Thyroid gland (tissue), 4 donors: ENCODE measurements around the gene SLC48A1. TPM values are rescaled to one million over a fixed set of nuclear protein-coding genes. Genes with fewer than 3 reads are reported as not detected.

Experiments
- DNase-seq, 2 donors: peaks; one replicate each; pipeline ENCODE4 v3.0.0-alpha.2; 2019
- H3K27ac ChIP-seq, 3 donors: fragments of 200-600 bp; sonication (generic); 1 replicate in 2 of 3; 2 replicates in 1 of 3; pipeline ENCODE4 v1.5.1; 2016 to 2019; ENCODE audit warnings: mild to moderate bottlenecking in 1 of 3, moderate library complexity in 1 of 3
- H3K27me3 ChIP-seq: fragments of 200-600 bp; sonication (generic); one replicate; pipeline ENCODE4 v1.5.1; 2019
- H3K36me3 ChIP-seq, 2 donors: fragments of 200-600 bp; sonication (generic); one replicate each; pipeline ENCODE4 v1.5.1; 2016 to 2019
- H3K4me1 ChIP-seq, 2 donors: fragments of 200-600 bp; sonication (generic); one replicate each; pipeline ENCODE4 v1.5.1; 2017 to 2019
- H3K4me3 ChIP-seq, 3 donors: fragments of 200-600 bp; sonication (generic); replicated peaks in 1 of 3; 1 replicate in 2 of 3; 2 replicates in 1 of 3; pipeline ENCODE4 v1.5.1; 2016; ENCODE audit warnings: mild to moderate bottlenecking in 1 of 3
- H3K9me3 ChIP-seq: fragments of 200-600 bp; sonication (generic); one replicate; pipeline ENCODE4 v1.5.1; 2017
- POLR2A ChIP-seq, 2 donors: fragments of 450-650 bp; IDR thresholded peaks; one replicate each; pipeline ENCODE4 v1.6.1; 2017; ENCODE audit warnings: antibody characterized with exemption in 2 of 2, mild to moderate bottlenecking in 2 of 2, moderate library complexity in 1 of 2
- WGBS, 2 donors: methylation state at CpG; one replicate each; pipeline ENCODE4 v1.1.5; 2017; 5-methylcytosine and 5-hydroxymethylcytosine counted together
- intact Hi-C: fragments of 100-400 bp; cut with DNase I; formaldehyde crosslinking; loops from one replicate; pipeline ENCODE4 v1.15.1; 2023
- total RNA-seq, 4 donors: library from RNA; depleted of rRNA; stranded (reverse); fragments of >200 nt; gene quantifications; one replicate each; pipeline ENCODE4 v1.2.3, GENCODE V29; 2016
- TF ChIP-seq, protein P1 (sequence below), 6 experiments: fragments of 200-600 bp in 3 of 6; fragments of 450-650 bp in 3 of 6; sonication (generic) in 3 of 6; IDR thresholded peaks; one replicate each; pipeline ENCODE4 v1.5.1; 2016 to 2019; ENCODE audit warnings: antibody characterized with exemption in 6 of 6, mild to moderate bottlenecking in 2 of 6, inconsistent platforms in 1 of 6, moderate library complexity in 1 of 6

Gene SLC48A1
- total RNA-seq, 4 donors from 2014 or later: 59.3 to 276 (median 187) TPM

- H3K4me3 ChIP-seq: no peak overlapping the region
- H3K36me3 ChIP-seq: no peaks in the 10 kb centered on the region
- H3K4me1 ChIP-seq: peaks cover 65 to 80% of the 10 kb centered on the region in 2 donors
- intact Hi-C loops: no loop called here
- TF ChIP-seq, protein P1, sequence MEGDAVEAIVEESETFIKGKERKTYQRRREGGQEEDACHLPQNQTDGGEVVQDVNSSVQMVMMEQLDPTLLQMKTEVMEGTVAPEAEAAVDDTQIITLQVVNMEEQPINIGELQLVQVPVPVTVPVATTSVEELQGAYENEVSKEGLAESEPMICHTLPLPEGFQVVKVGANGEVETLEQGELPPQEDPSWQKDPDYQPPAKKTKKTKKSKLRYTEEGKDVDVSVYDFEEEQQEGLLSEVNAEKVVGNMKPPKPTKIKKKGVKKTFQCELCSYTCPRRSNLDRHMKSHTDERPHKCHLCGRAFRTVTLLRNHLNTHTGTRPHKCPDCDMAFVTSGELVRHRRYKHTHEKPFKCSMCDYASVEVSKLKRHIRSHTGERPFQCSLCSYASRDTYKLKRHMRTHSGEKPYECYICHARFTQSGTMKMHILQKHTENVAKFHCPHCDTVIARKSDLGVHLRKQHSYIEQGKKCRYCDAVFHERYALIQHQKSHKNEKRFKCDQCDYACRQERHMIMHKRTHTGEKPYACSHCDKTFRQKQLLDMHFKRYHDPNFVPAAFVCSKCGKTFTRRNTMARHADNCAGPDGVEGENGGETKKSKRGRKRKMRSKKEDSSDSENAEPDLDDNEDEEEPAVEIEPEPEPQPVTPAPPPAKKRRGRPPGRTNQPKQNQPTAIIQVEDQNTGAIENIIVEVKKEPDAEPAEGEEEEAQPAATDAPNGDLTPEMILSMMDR (IDR thresholded peaks at IDR 0.05): no peak
- H3K27me3 ChIP-seq: no peaks in the 10 kb centered on the region
- no peak for DNase-seq
- 56 to 59% methylated on average over 2 of the region's 2 CpGs for WGBS, 2 donors
- no peaks in the 10 kb centered on the region for H3K9me3 ChIP-seq
- H3K27ac ChIP-seq: peak overlapping the region; percentile 94 to 98 (median 98)
Measured at GRCh38 chr12:47822401-47822800, 49.4 kb downstream of the SLC48A1 start.

- Histone ChIP-seq H3K4me1 (peaks cover 62 to 80% of the 10 kb centered on the region in 2 donors), H3K9me3 (no peaks in the 10 kb centered on the region), H3K27ac (peak overlapping the region; percentile 94 to 98 (median 98)), H3K36me3 (no peaks in the 10 kb centered on the region), H3K27me3 (no peaks in the 10 kb centered on the region), H3K4me3 (no peak overlapping the region)
- TF ChIP-seq POLR2A (IDR thresholded peaks at IDR 0.05): no peak
- TF ChIP-seq, protein P1 (IDR thresholded peaks at IDR 0.05): no peak
- intact Hi-C loops: no loop called here
- no peak for DNase-seq
- WGBS, 2 donors: 78 to 83% methylated on average over 3 of the region's 3 CpGs
Measured at GRCh38 chr12:47822863-47823262, 49.8 kb downstream of the SLC48A1 start.

DNA sequence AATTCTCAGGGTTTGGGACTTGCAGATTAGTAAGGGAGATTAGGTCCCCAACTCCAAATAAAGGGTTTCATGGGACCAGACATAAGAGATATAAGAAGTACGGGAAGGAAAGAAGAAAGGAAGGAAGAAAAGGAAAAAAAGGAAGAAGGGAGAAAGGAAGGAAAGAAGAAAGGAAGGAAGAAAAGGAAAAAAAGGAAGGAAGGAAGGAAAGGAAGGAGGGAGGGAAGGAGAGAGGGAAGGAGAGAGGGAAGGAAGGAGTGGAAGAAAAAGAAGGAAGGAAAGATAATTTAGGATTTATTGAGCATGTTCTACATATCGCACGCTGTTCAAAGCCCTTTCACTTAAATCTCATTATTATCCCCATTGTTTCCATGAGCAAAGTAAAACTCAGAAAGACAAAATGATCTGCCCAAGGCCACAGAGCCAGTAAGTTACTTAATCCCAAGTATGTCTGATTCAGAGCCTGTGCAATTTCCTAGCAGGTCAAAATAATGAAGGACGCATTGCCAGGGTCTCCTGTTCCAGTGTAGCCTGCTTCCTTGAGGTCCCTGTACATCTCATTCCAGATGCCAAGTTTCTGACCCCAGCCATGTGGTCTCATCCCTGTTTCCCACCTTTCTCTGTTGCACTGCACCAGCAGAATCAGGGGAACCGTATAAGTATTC lies 50.5 kb downstream of the SLC48A1 start:
- H3K27ac ChIP-seq: peak overlapping the region; percentile 94 to 98 (median 98)
- peaks cover 65 to 80% of the 10 kb centered on the region in 2 donors for H3K4me1 ChIP-seq
- H3K9me3 ChIP-seq: no peaks in the 10 kb centered on the region
- no peaks in the 10 kb centered on the region for H3K36me3 ChIP-seq
- H3K4me3 ChIP-seq: no peak overlapping the region
- TF ChIP-seq POLR2A (IDR thresholded peaks at IDR 0.05): no peak
- TF ChIP-seq, protein P1 (IDR thresholded peaks at IDR 0.05): no peak
- intact Hi-C loops: no loop called here
- H3K27me3 ChIP-seq: no peaks in the 10 kb centered on the region
- 90 to 95% methylated on average over 5 of the region's 5 CpGs for WGBS, 2 donors
- no peak for DNase-seq

GRCh38 chr12:47824198-47824597 lies 51.2 kb downstream of the SLC48A1 start:
- Histone ChIP-seq H3K9me3 (no peaks in the 10 kb centered on the region), H3K27me3 (no peaks in the 10 kb centered on the region), H3K36me3 (no peaks in the 10 kb centered on the region), H3K4me3 (no peak overlapping the region), H3K27ac (peak overlapping the region; percentile 64 to 98 (median 94)), H3K4me1 (peaks cover 70 to 84% of the 10 kb centered on the region in 2 donors)
- 70 to 86% methylated on average over 2 of the region's 2 CpGs for WGBS, 2 donors
- DNase-seq: no peak
- TF ChIP-seq, protein P1 (IDR thresholded peaks at IDR 0.05): no peak
- TF ChIP-seq POLR2A (IDR thresholded peaks at IDR 0.05): no peak
- intact Hi-C loops: no loop called here

- H3K9me3 ChIP-seq: no peaks in the 10 kb centered on the region
- H3K27me3 ChIP-seq: no peaks in the 10 kb centered on the region
- peak overlapping the region; percentile 64 to 98 (median 94) for H3K27ac ChIP-seq
- peaks cover 74 to 88% of the 10 kb centered on the region in 2 donors for H3K4me1 ChIP-seq
- no peak overlapping the region for H3K4me3 ChIP-seq
- H3K36me3 ChIP-seq: no peaks in the 10 kb centered on the region
- WGBS, 2 donors: 54 to 61% methylated on average over 3 of the region's 3 CpGs
- no peak for DNase-seq
- TF ChIP-seq, protein P1 (IDR thresholded peaks at IDR 0.05): no peak
- TF ChIP-seq POLR2A (IDR thresholded peaks at IDR 0.05): no peak
- intact Hi-C loops: no loop called here
Measured at GRCh38 chr12:47824635-47825034, 51.6 kb downstream of the SLC48A1 start.
